GM12864 (cell line): ENCODE data around the gene TMCO6.
A peak's percentile ranks its signal among the peaks of the same experiment; 100 is the strongest.
"Not testable (repeated sequence)": the region's sequence is repeated elsewhere in the genome, so short reads cannot be mapped to it uniquely, and the experiment has no call there.

ENCODE experiments used
- DNase-seq: peaks from one replicate; pipeline ENCODE4 v3.0.0-alpha.2; 2011; ENCODE audit warnings: low read depth
- H3K4me3 ChIP-seq: 2 replicates; pipeline ENCODE4 v1.5.1; 2011; ENCODE audit warnings: mild to moderate bottlenecking, low read depth, low read length, control low read depth
- CTCF ChIP-seq: IDR thresholded peaks from 2 replicates; pipeline ENCODE4 v1.5.1; 2011; ENCODE audit warnings: low read depth, mild to moderate bottlenecking, moderate library complexity, low read length, control low read depth, inconsistent platforms; ENCODE audit errors: missing control alignments

Gene TMCO6

DNA sequence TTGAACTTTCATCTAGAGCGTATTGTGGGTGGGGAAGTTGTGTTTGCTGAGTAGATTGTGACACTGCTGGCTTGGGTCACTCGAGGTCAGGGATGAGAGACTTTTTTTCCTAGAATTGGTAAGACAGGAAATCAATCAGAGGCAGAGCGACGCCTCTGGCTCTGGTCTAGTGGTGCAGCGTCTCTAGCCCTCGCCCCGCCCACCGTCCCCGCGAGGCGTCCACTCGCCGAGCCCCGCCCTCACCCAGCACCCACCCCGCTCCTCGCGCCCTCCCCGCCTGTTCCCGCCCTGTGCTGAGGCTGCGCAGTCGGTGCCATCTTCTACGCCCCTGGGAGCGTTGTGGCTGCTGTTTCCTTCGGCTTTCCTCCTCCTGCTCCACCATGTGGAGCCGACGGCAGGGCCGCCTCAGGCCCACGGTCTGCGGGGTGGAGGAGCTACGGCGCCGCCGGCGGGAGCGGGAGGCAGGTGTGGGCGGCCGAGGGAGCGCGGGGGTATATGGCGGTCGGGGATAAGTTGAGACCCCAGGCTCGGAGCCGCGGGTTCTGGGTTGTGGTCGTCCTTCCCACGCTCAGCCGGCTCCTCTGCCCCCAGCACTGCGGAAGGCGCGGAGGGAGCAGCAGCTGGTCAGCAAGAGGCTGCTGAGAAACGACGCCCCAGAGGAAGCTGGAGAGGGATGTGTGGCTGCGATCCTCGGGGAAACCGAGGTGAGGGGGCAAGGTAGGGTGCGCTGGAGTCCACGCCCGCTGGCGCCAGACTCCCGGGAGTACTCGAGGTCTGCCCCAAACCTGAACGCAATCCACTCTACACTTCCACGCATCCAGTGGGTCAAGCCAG is at the start of gene TMCO6:
TMCO6 (plus strand) TSS at position 304 of the 834 bp plus-strand sequence; CDS start at position 381, 77 bp downstream.
- peak; percentile 83 for DNase-seq
- TF ChIP-seq CTCF: peak; percentile 79
- H3K4me3 ChIP-seq: peak within 1 kb of the TSS; percentile 92

GRCh38 chr5:140590861-140591260 is 48.4 kb upstream of the TMCO6 start:
- no peak for TF ChIP-seq CTCF
- DNase-seq: no peak
- no peak overlapping the region for H3K4me3 ChIP-seq

DNA sequence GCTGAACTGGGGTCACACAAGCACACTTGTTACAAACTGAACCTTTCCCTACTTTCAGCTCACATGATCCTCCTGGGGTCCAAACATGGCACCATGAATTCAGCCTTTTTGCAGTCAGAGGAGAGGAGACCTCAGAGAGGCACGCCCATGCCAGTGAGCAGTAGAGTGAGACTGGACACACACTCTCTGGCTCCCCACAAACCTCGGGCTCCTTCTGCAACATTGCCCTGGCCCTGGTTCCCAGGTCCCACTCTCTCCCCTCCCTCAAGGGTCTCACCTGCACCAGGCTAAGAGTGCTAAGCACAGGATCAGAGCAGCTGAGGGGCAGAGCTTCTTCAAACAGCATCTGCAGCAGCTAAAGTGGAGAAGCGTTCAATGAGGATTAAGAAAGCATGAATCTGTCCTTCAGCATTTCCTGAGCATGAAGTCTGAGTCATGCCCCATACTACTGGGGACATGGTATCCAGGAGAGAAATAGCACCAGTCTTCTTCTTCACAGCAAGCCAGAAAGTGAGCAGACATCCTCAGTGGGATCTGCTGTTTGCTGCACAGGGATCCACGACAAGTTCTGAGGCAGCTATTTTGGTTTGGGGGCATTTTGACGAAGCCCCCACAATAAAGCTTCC is 47.4 kb upstream of the TMCO6 start:
- no peak for DNase-seq
- H3K4me3 ChIP-seq: no peak overlapping the region
- no peak for TF ChIP-seq CTCF

GRCh38 chr5:140593070-140593469 is 46.2 kb upstream of the TMCO6 start:
- not testable (repeated sequence) for DNase-seq, H3K4me3 ChIP-seq

DNA sequence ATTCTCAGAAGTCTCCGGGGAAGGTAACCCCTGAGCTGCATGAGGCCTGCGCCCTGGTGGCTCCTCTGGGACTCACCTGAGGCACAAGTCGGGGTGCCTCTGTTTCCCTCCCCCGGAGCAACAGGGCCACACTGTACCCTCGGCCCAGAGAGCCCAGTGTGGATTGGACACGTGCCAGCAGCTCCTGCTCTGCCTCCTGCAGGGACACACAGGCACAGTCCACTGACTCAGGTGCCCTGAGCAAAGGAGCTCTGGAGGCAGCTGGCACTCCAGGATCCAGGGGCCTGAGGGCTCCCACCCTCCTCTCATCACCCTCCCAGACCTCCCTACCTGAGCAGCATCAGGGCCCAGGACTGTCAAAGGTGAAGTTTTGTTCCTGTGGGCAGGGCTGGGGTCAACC is 45.1 kb upstream of the TMCO6 start:
- TF ChIP-seq CTCF: no peak
- DNase-seq: no peak
- no peak overlapping the region for H3K4me3 ChIP-seq

- no peak overlapping the region for H3K4me3 ChIP-seq
- DNase-seq: no peak
- TF ChIP-seq CTCF: no peak
These were observed 43.5 kb upstream of the TMCO6 start for GRCh38 chr5:140595538-140596300.

DNA sequence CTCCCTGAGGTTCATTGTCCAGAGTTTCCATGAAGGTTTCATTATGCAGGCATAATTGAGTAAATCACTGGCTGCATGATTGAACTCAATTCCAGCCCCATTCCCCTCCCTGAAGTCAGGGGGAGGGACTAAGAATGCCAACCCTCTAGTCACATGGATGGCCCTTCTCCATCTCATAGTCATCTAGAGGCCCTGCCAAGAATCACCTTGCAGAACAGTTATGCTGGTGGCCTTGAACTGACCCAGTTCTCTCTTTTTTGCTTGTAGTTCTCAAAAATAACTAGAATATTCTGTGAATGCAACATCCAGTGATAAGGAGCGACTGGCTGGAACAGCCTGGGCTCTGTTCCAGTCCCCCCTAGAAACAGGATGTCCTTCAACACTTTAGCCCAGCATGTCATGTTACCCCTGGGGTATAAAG is 42.9 kb upstream of the TMCO6 start:
- DNase-seq: no peak
- TF ChIP-seq CTCF: no peak
- no peak overlapping the region for H3K4me3 ChIP-seq
